Measurements from ENCODE around the gene NTM.

NTM gene

DNA sequence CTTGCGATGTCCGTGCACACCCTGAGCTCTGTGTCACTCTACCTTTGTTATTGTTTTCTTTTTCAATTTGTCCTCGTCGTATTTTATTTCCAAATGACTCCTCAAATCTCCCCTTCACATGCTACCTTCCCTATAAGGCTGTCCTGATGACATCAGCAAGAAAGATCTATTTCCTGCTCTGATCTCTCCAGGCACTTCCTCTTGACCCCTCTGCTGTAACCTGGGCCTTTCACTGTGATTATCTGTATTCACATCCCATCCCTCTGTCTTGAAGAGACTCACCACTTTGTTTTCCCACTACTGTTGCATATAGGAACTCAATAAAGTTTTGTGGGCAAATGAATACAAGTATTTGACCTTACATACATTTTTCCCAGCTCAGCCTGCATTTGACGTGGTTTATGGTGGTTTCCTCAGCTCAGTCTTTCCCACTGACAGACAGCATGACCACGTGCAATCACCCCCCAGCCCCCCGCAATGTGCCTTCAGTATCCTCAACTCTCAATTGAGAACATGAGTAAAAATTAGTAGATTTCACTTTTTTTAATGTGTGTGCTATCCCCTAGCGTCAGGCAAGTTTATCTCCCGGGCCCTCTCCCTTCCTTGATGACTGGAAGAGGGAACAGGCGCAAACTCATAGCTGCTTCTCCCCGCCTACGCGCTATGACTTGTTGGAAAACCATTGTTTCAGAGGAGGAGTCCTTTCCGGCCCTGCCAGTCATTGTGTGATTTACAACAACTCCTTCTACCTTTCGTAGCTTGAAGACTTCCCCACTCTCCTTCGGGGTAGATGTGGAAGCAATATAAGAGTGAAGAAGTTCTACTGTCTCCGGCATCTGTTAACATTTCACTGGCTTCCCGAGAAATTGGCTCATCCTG is 498.5 kb downstream of the NTM start:
- CTCF ChIA-PET: interaction anchor here (0.9 to 1.4 kb wide), 9 partner anchors 11 to 1072 kb away, joined by 3 to 6 read pairs (median 4); no protein-coding TSS in a partner anchor
- POLR2A ChIA-PET: no interaction called here
- DNase-seq (ENCODE audit: extremely low spot score): no peak
- TF ChIP-seq L3MBTL2 (conservative IDR thresholded peaks at IDR 0.05) (no peak), FOXM1 (IDR thresholded peaks at IDR 0.05; ENCODE audit: borderline replicate concordance) (no peak), NFRKB (IDR thresholded peaks at IDR 0.05) (no peak), CTBP1 (IDR thresholded peaks at IDR 0.05; ENCODE audit: borderline replicate concordance) (no peak), FOXA1 (IDR thresholded peaks at IDR 0.05) (no peak), SP1 (IDR thresholded peaks at IDR 0.05) (no peak), SUZ12 (IDR thresholded peaks at IDR 0.05) (no peak), ARNT (IDR thresholded peaks at IDR 0.05) (no peak), LEF1 (IDR thresholded peaks at IDR 0.05; ENCODE audit: borderline replicate concordance) (no peak), ELF4 (IDR thresholded peaks at IDR 0.05) (no peak), ZNF384 (IDR thresholded peaks at IDR 0.05) (no peak), BHLHE40 (IDR thresholded peaks at IDR 0.05; ENCODE audit: borderline replicate concordance) (no peak), HDGF (IDR thresholded peaks at IDR 0.05; ENCODE audit: borderline replicate concordance) (no peak), FOXK2 (IDR thresholded peaks at IDR 0.05) (no peak), TARDBP (IDR thresholded peaks at IDR 0.05) (no peak)
- TF ChIP-seq, protein P1, sequence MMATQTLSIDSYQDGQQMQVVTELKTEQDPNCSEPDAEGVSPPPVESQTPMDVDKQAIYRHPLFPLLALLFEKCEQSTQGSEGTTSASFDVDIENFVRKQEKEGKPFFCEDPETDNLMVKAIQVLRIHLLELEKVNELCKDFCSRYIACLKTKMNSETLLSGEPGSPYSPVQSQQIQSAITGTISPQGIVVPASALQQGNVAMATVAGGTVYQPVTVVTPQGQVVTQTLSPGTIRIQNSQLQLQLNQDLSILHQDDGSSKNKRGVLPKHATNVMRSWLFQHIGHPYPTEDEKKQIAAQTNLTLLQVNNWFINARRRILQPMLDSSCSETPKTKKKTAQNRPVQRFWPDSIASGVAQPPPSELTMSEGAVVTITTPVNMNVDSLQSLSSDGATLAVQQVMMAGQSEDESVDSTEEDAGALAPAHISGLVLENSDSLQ (IDR thresholded peaks at IDR 0.05): no peak

DNA sequence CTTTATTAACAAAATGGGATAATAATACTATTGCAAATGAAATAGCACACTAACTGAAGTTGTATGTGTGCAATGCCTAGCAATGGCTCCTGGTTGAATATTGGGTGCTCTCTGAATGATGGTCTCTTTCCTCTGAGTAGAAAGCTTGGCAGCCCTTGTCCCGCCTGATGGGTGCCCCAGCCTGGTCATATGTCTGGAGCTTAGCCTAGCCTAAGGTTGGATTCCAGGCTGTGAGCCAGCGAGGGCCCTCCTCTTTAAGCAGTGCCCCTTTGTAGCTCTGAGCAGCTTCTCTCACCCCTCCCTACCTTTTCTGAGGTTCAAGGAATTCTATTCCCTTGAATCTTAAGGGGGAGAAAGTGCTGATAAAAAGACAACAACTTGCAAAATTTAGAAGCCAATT is 499.9 kb downstream of the NTM start:
- CTCF ChIA-PET: no interaction called here
- TF ChIP-seq FOXM1 (IDR thresholded peaks at IDR 0.05; ENCODE audit: borderline replicate concordance): no peak
- DNase-seq (ENCODE audit: extremely low spot score): no peak
- POLR2A ChIA-PET: no interaction called here

DNA sequence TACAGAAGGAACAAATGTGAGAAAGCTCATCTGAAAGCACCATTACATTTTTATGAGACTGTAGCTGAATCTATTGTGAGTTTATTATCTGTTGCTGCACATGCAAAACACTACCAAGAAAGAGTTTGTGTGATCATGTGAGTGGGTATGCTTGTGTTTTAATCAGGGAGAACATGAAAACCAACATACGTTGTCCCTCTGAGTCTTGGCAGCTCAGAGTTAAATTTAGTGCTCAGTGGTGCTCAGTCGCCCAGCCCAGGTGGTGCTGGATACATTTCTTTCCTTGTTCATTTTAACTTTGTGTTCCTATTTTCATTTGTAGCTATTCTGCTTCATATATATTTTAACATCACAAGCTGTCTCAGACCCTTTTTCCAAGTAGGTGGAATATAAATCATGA is 500.6 kb downstream of the NTM start:
- TF ChIP-seq ZNF384 (IDR thresholded peaks at IDR 0.05): no peak
- POLR2A ChIA-PET: no interaction called here
- CTCF ChIA-PET: interaction anchor here (0.8 to 0.9 kb wide), 2 partner anchors 40 to 256 kb away, joined by 4 to 5 read pairs; no protein-coding TSS in a partner anchor
- no peak for DNase-seq (ENCODE audit: extremely low spot score)

DNA sequence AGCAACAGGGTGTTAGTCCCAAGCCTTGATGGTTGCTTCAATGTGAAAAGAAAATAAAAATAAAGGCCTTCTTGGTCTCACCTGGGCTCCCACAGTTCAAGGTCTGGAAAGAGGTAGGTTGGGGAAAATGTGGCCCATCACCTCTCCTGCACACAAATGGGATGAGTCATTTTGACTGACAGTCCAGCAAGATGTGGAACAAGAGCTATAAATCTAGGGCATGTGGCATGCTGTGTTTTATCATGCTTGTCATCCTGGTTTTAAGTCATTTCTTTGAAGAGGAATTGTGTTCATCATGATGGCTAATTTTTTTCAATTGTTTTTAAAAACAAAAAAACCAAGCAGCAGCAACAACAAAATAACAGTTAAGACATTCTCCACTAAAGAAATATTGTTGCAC is 503.7 kb downstream of the NTM start:
- ChIA-PET CTCF (no interaction called here), POLR2A (no interaction called here)
- no peak for TF ChIP-seq ELF4 (IDR thresholded peaks at IDR 0.05)
- TF ChIP-seq ARNT (IDR thresholded peaks at IDR 0.05): no peak
- TF ChIP-seq TARDBP (IDR thresholded peaks at IDR 0.05): no peak
- TF ChIP-seq HDGF (IDR thresholded peaks at IDR 0.05; ENCODE audit: borderline replicate concordance): no peak
- TF ChIP-seq LEF1 (IDR thresholded peaks at IDR 0.05; ENCODE audit: borderline replicate concordance): no peak
- no peak for TF ChIP-seq SUZ12 (IDR thresholded peaks at IDR 0.05)
- TF ChIP-seq ZNF384 (IDR thresholded peaks at IDR 0.05): no peak
- TF ChIP-seq, protein P1 (IDR thresholded peaks at IDR 0.05): no peak
- DNase-seq (ENCODE audit: extremely low spot score): no peak

DNA sequence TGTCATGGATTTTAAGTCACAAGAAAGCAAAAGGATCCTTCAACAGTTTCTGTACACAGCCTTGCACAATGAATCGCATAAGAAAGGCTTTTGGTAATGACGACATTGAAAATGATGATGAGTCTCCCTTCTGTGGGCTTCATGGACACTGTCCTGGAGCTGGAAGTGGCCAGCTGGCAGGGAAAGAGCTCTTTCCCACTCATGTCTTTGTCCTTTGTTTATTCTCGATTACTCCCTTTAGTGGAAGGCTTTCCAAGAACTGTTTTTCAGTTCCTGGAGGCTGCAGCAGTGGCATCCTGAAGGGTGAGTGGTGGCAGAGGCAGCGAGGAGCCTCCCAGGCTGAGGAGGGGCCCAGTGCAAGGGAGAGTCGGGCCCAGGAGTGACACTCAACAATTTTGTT is 505.2 kb downstream of the NTM start:
- DNase-seq (ENCODE audit: extremely low spot score): no peak
- no peak for TF ChIP-seq NFRKB (IDR thresholded peaks at IDR 0.05)
- TF ChIP-seq LEF1 (IDR thresholded peaks at IDR 0.05; ENCODE audit: borderline replicate concordance): no peak
- no peak for TF ChIP-seq L3MBTL2 (conservative IDR thresholded peaks at IDR 0.05)
- TF ChIP-seq TARDBP (IDR thresholded peaks at IDR 0.05): no peak
- no peak for TF ChIP-seq FOXM1 (IDR thresholded peaks at IDR 0.05; ENCODE audit: borderline replicate concordance)
- TF ChIP-seq, protein P1 (IDR thresholded peaks at IDR 0.05): no peak
- no peak for TF ChIP-seq HDGF (IDR thresholded peaks at IDR 0.05; ENCODE audit: borderline replicate concordance)
- no peak for TF ChIP-seq FOXK2 (IDR thresholded peaks at IDR 0.05)
- no peak for TF ChIP-seq ELF4 (IDR thresholded peaks at IDR 0.05)
- no peak for TF ChIP-seq FOXA1 (IDR thresholded peaks at IDR 0.05)
- ChIA-PET POLR2A (no interaction called here), CTCF (no interaction called here)

DNA sequence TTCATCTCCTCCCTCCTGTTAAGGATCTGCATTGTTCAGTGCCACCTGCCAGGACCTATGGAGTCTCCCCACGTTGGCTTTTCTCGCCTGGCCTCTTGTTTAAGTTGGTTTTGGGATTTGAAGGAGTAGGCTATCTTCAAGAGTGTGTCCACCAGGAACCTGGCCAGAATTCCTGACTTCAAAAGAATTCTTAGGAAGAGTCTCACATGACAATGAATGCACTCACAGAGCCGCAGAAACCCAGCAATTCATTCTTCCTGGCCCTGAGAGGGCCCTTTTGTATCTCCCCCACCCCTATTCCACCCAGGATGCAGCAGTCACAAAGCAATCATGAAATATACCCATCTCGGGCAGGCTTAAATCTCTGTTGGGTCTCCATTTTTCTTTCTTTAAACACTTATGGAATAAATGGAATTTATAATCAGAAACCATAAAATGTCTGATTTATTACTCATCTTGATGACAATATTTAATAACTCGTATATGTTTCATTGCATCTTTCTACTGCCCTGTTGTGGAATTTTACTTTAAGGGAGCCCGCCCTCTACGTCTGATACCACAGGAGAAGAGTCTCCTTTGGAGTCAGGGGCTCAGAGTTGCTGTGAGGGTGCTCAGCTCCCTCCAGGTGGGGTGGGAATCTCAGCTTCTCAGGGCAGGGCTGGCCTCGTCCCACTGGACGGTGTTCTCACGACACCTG is 507.0 kb downstream of the NTM start:
- no peak for DNase-seq (ENCODE audit: extremely low spot score)
- TF ChIP-seq, protein P1 (IDR thresholded peaks at IDR 0.05): no peak
- CTCF ChIA-PET: no interaction called here
- POLR2A ChIA-PET: no interaction called here
